Ovary (tissue), 3 donors: Measurements from ENCODE around the gene LYPD4.

Experiments
- EP300 ChIP-seq: sonication (generic); formaldehyde crosslinking; IDR thresholded peaks from one replicate; pipeline ENCODE4 v1.6.1; 2017; ENCODE audit warnings: antibody characterized with exemption
- POLR2A ChIP-seq: fragments of 450-650 bp; IDR thresholded peaks from one replicate; pipeline ENCODE4 v1.6.1; 2017; ENCODE audit warnings: antibody characterized with exemption, mild to moderate bottlenecking, moderate library complexity
- TF ChIP-seq, protein P1 (sequence below), 3 donors: fragments of 450-650 bp in 2 of 3; fragments of 200-600 bp in 1 of 3; IDR thresholded peaks; one replicate each; pipeline versions ENCODE4 v1.5.1 to v1.8.0; 2016 to 2022; ENCODE audit warnings: antibody characterized with exemption in 3 of 3, mild to moderate bottlenecking in 1 of 3
- donor health status: DM: no; HTN: no; CAD: no.

DNA sequence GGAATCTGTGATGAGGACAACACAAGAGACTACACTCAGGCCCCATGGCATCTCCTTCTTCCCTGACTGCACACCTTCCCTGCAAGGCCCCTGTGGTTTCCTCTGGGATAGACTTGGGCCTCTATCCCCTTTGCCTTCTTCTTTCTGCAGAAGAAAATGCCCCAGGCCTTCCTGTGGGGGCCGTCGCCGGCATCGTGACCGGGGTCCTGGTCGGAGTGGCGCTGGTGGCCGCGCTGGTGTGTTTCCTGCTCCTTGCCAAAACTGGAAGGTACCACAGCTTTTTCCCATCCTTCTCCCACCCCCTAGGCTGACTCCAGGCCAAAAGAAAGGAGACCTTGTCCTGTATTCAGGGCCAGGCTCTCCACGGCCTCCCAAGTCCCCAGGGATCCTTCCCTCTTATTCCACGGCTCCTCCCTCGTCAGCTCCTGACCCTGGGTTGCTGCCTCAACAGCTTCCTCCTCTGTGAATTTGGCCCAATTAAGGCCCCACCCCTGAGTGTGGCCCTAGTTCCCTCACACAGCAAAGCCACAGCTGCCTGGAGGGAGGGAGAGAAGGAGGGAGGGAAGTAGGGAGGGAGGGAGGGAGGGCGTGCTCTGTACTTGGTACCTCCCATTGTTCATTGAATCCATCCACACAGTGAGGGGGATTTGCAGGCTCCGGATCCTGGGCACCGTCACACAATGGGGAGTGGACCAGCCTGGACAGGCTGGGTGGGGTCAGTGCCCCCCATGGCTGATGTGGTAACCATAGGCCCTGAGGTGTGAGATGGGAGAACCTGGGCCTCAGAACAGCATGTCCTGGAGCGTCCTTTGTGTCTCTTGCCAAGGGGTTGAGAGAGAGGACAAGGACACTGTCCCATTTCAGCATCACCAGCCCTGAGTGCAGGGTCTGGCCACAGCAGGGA, 35.6 kb downstream of the LYPD4 start:
- TF ChIP-seq, protein P1, sequence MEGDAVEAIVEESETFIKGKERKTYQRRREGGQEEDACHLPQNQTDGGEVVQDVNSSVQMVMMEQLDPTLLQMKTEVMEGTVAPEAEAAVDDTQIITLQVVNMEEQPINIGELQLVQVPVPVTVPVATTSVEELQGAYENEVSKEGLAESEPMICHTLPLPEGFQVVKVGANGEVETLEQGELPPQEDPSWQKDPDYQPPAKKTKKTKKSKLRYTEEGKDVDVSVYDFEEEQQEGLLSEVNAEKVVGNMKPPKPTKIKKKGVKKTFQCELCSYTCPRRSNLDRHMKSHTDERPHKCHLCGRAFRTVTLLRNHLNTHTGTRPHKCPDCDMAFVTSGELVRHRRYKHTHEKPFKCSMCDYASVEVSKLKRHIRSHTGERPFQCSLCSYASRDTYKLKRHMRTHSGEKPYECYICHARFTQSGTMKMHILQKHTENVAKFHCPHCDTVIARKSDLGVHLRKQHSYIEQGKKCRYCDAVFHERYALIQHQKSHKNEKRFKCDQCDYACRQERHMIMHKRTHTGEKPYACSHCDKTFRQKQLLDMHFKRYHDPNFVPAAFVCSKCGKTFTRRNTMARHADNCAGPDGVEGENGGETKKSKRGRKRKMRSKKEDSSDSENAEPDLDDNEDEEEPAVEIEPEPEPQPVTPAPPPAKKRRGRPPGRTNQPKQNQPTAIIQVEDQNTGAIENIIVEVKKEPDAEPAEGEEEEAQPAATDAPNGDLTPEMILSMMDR (IDR thresholded peaks at IDR 0.05) = no peak
- TF ChIP-seq POLR2A = no peak
- TF ChIP-seq EP300 = no peak
